MM.1S (cell line): Measurements from ENCODE around the gene ATP6V1G2.

Experiments used
- CTCF ChIP-seq: fragments of 300-600 bp; sonication (generic); IDR thresholded peaks from 2 replicates; pipeline ENCODE4 v1.5.1; 2016; ENCODE audit warnings: antibody characterized with exemption, low read length, mixed read lengths
- EZH2 ChIP-seq: fragments of 300-600 bp; sonication (generic); optimal IDR thresholded peaks from 2 replicates; pipeline ENCODE3; 2017; ENCODE audit warnings: low read depth, mild to moderate bottlenecking, antibody characterized with exemption, low read length, mixed read lengths
- EZH2phosphoT487 ChIP-seq: fragments of 300-600 bp; sonication (generic); IDR thresholded peaks from 2 replicates; pipeline ENCODE4 v1.6.1; 2018; ENCODE audit warnings: antibody characterized with exemption, low read length

- TF ChIP-seq CTCF (no peak), EZH2phosphoT487 (no peak), EZH2 (no peak)
These were observed 25.9 kb upstream of the ATP6V1G2 start, which contains the start of gene LTA for GRCh38 chr6:31572041-31572911.
